ENCODE data around the gene IZUMO3.

GRCh38 chr9:24552526-24553182, 7.0 kb upstream of the IZUMO3 start:
- TF ChIP-seq SIN3A (IDR thresholded peaks at IDR 0.05; ENCODE audit: low read depth) (no peak), POLR2A (IDR thresholded peaks at IDR 0.05; ENCODE audit: borderline replicate concordance, extremely low read depth, insufficient read depth, insufficient read length) (no peak), POLR2AphosphoS5 (IDR thresholded peaks at IDR 0.05; ENCODE audit: low read depth, low read length) (no peak), ELF1 (IDR thresholded peaks at IDR 0.05; ENCODE audit: borderline replicate concordance, low read depth) (no peak), ATF3 (IDR thresholded peaks at IDR 0.05) (no peak), EZH2phosphoT487 (IDR thresholded peaks at IDR 0.05; ENCODE audit: borderline replicate concordance) (no peak), CEBPB (IDR thresholded peaks at IDR 0.05; ENCODE audit: low read depth) (no peak), EZH2 (IDR thresholded peaks at IDR 0.05) (no peak), YY1 (IDR thresholded peaks at IDR 0.05; ENCODE audit: extremely low read depth, insufficient replicate concordance, low read depth, low read length) (no peak), FOSL1 (IDR thresholded peaks at IDR 0.05; ENCODE audit: low read depth) (no peak)
- TF ChIP-seq, protein P1, sequence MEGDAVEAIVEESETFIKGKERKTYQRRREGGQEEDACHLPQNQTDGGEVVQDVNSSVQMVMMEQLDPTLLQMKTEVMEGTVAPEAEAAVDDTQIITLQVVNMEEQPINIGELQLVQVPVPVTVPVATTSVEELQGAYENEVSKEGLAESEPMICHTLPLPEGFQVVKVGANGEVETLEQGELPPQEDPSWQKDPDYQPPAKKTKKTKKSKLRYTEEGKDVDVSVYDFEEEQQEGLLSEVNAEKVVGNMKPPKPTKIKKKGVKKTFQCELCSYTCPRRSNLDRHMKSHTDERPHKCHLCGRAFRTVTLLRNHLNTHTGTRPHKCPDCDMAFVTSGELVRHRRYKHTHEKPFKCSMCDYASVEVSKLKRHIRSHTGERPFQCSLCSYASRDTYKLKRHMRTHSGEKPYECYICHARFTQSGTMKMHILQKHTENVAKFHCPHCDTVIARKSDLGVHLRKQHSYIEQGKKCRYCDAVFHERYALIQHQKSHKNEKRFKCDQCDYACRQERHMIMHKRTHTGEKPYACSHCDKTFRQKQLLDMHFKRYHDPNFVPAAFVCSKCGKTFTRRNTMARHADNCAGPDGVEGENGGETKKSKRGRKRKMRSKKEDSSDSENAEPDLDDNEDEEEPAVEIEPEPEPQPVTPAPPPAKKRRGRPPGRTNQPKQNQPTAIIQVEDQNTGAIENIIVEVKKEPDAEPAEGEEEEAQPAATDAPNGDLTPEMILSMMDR (IDR thresholded peaks at IDR 0.05 in 2 of 3, conservative IDR thresholded peaks at IDR 0.05 in 1 of 3; ENCODE audit: borderline replicate concordance in 1 of 3, insufficient read depth in 1 of 3, low read depth in 2 of 3, low read length in 2 of 3): no peak
- TF ChIP-seq, protein P2, sequence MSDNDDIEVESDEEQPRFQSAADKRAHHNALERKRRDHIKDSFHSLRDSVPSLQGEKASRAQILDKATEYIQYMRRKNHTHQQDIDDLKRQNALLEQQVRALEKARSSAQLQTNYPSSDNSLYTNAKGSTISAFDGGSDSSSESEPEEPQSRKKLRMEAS (IDR thresholded peaks at IDR 0.05): no peak
- TF ChIP-seq, protein P3, sequence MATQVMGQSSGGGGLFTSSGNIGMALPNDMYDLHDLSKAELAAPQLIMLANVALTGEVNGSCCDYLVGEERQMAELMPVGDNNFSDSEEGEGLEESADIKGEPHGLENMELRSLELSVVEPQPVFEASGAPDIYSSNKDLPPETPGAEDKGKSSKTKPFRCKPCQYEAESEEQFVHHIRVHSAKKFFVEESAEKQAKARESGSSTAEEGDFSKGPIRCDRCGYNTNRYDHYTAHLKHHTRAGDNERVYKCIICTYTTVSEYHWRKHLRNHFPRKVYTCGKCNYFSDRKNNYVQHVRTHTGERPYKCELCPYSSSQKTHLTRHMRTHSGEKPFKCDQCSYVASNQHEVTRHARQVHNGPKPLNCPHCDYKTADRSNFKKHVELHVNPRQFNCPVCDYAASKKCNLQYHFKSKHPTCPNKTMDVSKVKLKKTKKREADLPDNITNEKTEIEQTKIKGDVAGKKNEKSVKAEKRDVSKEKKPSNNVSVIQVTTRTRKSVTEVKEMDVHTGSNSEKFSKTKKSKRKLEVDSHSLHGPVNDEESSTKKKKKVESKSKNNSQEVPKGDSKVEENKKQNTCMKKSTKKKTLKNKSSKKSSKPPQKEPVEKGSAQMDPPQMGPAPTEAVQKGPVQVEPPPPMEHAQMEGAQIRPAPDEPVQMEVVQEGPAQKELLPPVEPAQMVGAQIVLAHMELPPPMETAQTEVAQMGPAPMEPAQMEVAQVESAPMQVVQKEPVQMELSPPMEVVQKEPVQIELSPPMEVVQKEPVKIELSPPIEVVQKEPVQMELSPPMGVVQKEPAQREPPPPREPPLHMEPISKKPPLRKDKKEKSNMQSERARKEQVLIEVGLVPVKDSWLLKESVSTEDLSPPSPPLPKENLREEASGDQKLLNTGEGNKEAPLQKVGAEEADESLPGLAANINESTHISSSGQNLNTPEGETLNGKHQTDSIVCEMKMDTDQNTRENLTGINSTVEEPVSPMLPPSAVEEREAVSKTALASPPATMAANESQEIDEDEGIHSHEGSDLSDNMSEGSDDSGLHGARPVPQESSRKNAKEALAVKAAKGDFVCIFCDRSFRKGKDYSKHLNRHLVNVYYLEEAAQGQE (IDR thresholded peaks at IDR 0.05; ENCODE audit: low read depth): no peak
